Breast epithelium (tissue), 4 donors: ENCODE data around the gene GNB1L. TPM values are rescaled to one million over a fixed set of nuclear protein-coding genes. Genes with fewer than 3 reads are reported as not detected.

ENCODE experiments used
- DNase-seq, 2 donors: peaks; one replicate each; pipeline ENCODE4 v3.0.0-alpha.2; 2019; ENCODE audit warnings: low spot score in 2 of 2
- H3K27ac ChIP-seq, 2 donors: fragments of 200-600 bp; sonication (generic) in 1 of 2; one replicate each; pipeline ENCODE4 v1.5.1; 2016 to 2019; ENCODE audit warnings: mild to moderate bottlenecking in 1 of 2
- H3K27me3 ChIP-seq, 2 donors: fragments of 200-600 bp; sonication (generic) in 1 of 2; one replicate each; pipeline versions ENCODE4 v1.5.1 to v1.6.0; 2017 to 2019; ENCODE audit warnings: control low read depth in 1 of 2, mild to moderate bottlenecking in 1 of 2
- H3K36me3 ChIP-seq: fragments of 200-600 bp; one replicate; pipeline ENCODE4 v1.5.1; 2019
- H3K4me1 ChIP-seq, 2 donors: fragments of 200-600 bp; sonication (generic); one replicate each; pipeline ENCODE4 v1.5.1; 2016 to 2019; ENCODE audit warnings: control low read depth in 1 of 2
- H3K4me3 ChIP-seq, 3 donors: fragments of 200-600 bp; sonication (generic); 1 replicate in 2 of 3; 2 replicates in 1 of 3; pipeline ENCODE4 v1.5.1; 2016 to 2019; ENCODE audit warnings: mild to moderate bottlenecking in 3 of 3, moderate library complexity in 2 of 3
- H3K9me3 ChIP-seq, 2 donors: fragments of 200-600 bp; sonication (generic) in 1 of 2; one replicate each; pipeline ENCODE4 v1.5.1; 2016 to 2019; ENCODE audit warnings: control low read depth in 1 of 2
- POLR2A ChIP-seq: fragments of 450-650 bp; IDR thresholded peaks from one replicate; pipeline ENCODE4 v1.6.1; 2016; ENCODE audit warnings: antibody characterized with exemption, mild to moderate bottlenecking, moderate library complexity
- POLR2AphosphoS5 ChIP-seq, 3 donors: sonication (generic); formaldehyde crosslinking; IDR thresholded peaks; one replicate each; pipeline ENCODE4 v1.6.1; 2017; ENCODE audit warnings: antibody characterized with exemption in 3 of 3
- intact Hi-C: fragments of 100-400 bp; cut with DNase I; formaldehyde crosslinking; loops from one replicate; pipeline ENCODE4 v1.15.1; 2023; ENCODE audit warnings: low total_unique reads
- total RNA-seq, 3 donors: library from RNA; depleted of rRNA; stranded (reverse); fragments of >200 nt; gene quantifications; one replicate each; pipeline ENCODE4 v1.1.0, GENCODE V29; 2016
- TF ChIP-seq, protein P1 (sequence below), 3 donors: fragments of 450-650 bp; IDR thresholded peaks; one replicate each; pipeline ENCODE4 v1.5.1; 2016 to 2017; ENCODE audit warnings: antibody characterized with exemption in 3 of 3, mild to moderate bottlenecking in 3 of 3, moderate library complexity in 3 of 3

The GNB1L gene
- total RNA-seq, 3 donors from 2014 or later = 5.6 to 8.2 (median 6.3) TPM

DNA sequence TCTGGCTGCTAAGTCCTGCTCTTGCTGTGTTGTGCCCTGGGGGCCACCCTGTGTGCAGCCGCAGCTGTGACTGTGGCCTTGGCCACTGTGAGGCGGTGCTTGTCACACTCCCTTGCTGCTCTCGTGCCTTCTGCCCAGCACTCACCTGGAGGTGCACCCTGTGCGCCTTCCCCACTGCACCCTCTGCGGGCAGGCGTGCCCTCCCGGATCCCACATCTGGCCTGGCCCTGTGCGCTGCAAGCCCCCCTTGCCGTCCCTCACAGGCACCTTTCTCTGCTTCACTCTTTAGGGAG is 66.9 kb downstream of the GNB1L start:
- intact Hi-C loops = no loop called here
- Histone ChIP-seq H3K36me3 (no peaks in the 10 kb centered on the region), H3K9me3 (peaks cover 0 to 5% of the 10 kb centered on the region in 2 donors), H3K4me1 (no peaks in the 10 kb centered on the region), H3K4me3 (no peak overlapping the region), H3K27me3 (no peaks in the 10 kb centered on the region), H3K27ac (no peak overlapping the region)
- no peak for TF ChIP-seq POLR2A
- TF ChIP-seq, protein P1, sequence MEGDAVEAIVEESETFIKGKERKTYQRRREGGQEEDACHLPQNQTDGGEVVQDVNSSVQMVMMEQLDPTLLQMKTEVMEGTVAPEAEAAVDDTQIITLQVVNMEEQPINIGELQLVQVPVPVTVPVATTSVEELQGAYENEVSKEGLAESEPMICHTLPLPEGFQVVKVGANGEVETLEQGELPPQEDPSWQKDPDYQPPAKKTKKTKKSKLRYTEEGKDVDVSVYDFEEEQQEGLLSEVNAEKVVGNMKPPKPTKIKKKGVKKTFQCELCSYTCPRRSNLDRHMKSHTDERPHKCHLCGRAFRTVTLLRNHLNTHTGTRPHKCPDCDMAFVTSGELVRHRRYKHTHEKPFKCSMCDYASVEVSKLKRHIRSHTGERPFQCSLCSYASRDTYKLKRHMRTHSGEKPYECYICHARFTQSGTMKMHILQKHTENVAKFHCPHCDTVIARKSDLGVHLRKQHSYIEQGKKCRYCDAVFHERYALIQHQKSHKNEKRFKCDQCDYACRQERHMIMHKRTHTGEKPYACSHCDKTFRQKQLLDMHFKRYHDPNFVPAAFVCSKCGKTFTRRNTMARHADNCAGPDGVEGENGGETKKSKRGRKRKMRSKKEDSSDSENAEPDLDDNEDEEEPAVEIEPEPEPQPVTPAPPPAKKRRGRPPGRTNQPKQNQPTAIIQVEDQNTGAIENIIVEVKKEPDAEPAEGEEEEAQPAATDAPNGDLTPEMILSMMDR (IDR thresholded peaks at IDR 0.05) = no peak
- no peak for TF ChIP-seq POLR2AphosphoS5 (IDR thresholded peaks at IDR 0.05)
- no peak for DNase-seq

DNA sequence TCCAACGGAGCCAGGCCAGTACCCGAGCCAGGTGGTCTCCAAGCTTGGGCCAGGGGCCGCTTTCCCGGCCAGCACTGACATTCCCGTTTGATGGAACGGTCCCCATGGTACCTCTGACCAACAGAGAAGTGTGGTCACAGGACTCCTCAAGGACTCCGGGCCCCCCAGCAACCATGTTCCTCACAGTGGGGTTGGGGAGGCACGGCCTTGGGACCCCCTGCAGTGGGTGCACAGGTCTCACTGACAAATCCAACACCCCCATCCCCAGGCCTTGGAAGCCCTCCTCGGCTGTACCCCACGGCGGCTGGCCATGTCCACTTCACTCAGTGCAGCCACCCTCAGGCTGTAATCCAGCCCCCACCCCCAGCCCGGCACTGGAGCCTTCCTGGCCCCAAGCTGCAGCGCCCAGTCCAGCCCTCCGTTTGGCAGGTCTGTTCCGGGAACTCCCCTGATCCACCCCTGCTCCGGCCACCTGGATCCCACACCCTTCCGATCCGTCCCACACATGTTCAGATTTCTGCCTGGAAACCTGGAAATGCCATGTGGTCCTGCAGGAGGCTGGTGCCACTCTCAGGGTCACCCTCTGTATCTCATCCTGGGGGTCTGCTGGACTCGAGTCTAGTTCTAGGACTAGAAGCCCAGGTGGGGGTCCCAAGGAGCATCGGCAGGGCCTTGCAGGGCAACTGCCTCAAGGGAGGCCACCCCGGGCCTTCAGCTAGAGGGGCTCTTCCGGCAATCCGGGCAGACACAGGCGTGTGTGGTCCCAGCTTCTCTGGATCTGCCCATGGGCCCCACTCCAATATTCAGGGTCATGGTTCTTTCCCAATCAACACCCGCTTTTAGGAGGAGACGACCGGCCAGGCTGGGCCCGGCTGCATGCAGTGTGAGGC is 67.5 kb downstream of the GNB1L start:
- intact Hi-C loops = no loop called here
- TF ChIP-seq POLR2A (no peak), POLR2AphosphoS5 (IDR thresholded peaks at IDR 0.05) (no peak)
- TF ChIP-seq, protein P1 (IDR thresholded peaks at IDR 0.05) = no peak

DNA sequence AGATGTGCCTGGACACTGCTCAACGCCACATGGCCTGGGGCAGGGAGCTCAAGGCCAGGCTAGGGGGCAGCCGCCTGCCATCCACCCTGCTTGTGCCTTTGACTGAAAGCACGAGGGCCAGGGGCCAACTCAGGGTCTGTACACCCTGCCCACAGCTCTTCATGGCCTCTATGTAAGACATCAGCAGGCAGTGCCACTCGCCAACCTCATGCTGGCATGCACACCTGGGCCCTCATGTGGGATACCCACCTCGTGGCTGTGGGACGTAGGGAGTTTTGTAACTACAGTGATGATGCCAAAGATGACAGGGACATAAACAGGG is 68.4 kb downstream of the GNB1L start:
- H3K4me3 ChIP-seq = no peak overlapping the region
- no peaks in the 10 kb centered on the region for H3K9me3 ChIP-seq
- intact Hi-C loops = no loop called here
- no peaks in the 10 kb centered on the region for H3K36me3 ChIP-seq
- no peak for TF ChIP-seq POLR2A
- no peak for TF ChIP-seq POLR2AphosphoS5 (IDR thresholded peaks at IDR 0.05)
- TF ChIP-seq, protein P1 (IDR thresholded peaks at IDR 0.05) = no peak
- no peaks in the 10 kb centered on the region for H3K4me1 ChIP-seq
- H3K27ac ChIP-seq = no peak overlapping the region
- H3K27me3 ChIP-seq = no peaks in the 10 kb centered on the region
- no peak for DNase-seq

More for the DNA sequence above, 67.5 kb downstream of the GNB1L start:
- Histone ChIP-seq H3K4me1 (no peaks in the 10 kb centered on the region), H3K36me3 (no peaks in the 10 kb centered on the region), H3K9me3 (peaks cover 0 to under 1% of the 10 kb centered on the region in 2 donors), H3K4me3 (no peak overlapping the region), H3K27me3 (no peaks in the 10 kb centered on the region), H3K27ac (no peak overlapping the region)
- DNase-seq = no peak

DNA sequence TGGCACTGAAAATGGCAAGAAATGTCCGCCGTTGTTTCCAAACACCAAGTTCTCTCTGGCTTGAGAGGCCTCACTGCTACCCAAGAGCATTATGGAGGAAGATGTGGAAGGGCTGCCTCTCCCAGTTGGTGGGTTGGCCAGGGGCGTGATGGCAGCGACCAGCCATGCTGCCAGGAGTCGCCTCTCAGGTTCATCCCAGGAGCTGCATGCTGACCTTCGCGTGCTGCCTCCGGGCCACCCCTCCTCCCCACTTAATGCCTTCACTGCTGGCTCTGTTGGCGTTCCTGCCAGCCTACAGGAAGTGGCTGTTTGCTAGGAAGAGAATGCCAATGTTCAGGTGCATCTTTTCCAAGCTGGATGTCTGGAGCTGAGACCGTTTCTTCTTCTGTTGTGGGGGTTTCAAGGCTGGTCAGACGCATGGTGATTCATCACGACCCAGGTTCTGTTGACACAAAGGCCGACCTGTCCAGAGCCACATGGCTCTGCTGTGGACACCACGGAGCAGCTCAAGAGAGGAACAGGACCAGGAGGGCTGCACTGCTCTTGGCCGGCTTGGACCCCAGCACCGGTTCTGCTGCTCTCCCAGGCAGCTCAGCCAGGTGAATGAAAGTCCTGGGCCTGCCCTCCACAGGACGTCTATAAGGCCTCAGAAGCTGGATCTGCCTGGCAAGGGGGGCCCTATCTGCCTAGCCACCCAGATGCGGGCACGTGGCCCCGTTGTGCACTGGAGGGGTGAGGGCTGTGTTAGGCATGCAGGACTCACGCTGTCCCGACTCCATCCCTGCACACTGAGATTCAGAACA is 69.0 kb downstream of the GNB1L start:
- no peaks in the 10 kb centered on the region for H3K4me1 ChIP-seq
- intact Hi-C loops = no loop called here
- H3K27ac ChIP-seq = no peak overlapping the region
- no peaks in the 10 kb centered on the region for H3K27me3 ChIP-seq
- TF ChIP-seq, protein P1 (IDR thresholded peaks at IDR 0.05) = no peak
- no peak for TF ChIP-seq POLR2AphosphoS5 (IDR thresholded peaks at IDR 0.05)
- TF ChIP-seq POLR2A = no peak
- H3K4me3 ChIP-seq = no peak overlapping the region
- H3K36me3 ChIP-seq = no peaks in the 10 kb centered on the region
- no peak for DNase-seq
- H3K9me3 ChIP-seq = no peaks in the 10 kb centered on the region
